ENCODE measurements around the gene GCNT4.

Gene GCNT4

GRCh38 chr5:75010838-75011237 is 41.5 kb downstream of the GCNT4 start:
- no peak for DNase-seq

GRCh38 chr5:75009556-75010345 is 42.6 kb downstream of the GCNT4 start:
- no peak for DNase-seq

GRCh38 chr5:75006865-75007822 is 45.2 kb downstream of the GCNT4 start:
- DNase-seq = no peak

- no peak for DNase-seq
These were observed 46.8 kb downstream of the GCNT4 start for GRCh38 chr5:75005561-75005960.
